ENCODE data around the gene PODN.

- TF ChIP-seq CTCF (IDR thresholded peaks at IDR 0.05) (no peak), POLR2A (IDR thresholded peaks at IDR 0.05) (no peak), POLR2AphosphoS5 (IDR thresholded peaks at IDR 0.05) (no peak)
These were observed 72.1 kb downstream of the PODN start for GRCh38 chr1:53134042-53134485.
